Activated CD4-positive, alpha-beta T cell treated with anti-CD3 and anti-CD28 coated beads, Interleukin-2, amount 50 U/mL, for 1 hour (primary cell): ENCODE data around the gene GDPD2.
A peak's percentile ranks its signal among the peaks of the same experiment; 100 is the strongest.

Experiments used
- DNase-seq: peaks from one replicate; pipeline ENCODE4 v3.0.0-alpha.2; 2020

GDPD2 gene

GRCh38 chrX:70437921-70438665, 15.0 kb downstream of the GDPD2 start:
- DNase-seq = no peak

- DNase-seq = no peak
Measured at GRCh38 chrX:70439016-70439415, 15.9 kb downstream of the GDPD2 start.

- DNase-seq = no peak
Measured at GRCh38 chrX:70442224-70442623, 19.1 kb downstream of the GDPD2 start.

- DNase-seq = no peak
Measured at GRCh38 chrX:70444326-70444945, 21.3 kb downstream of the GDPD2 start, which contains the start of gene DLG3. Gene DLG3 (plus strand): TSS chrX:70444835. CDS start chrX:70445202, 367 bp downstream.

- no peak for DNase-seq
Measured at GRCh38 chrX:70444946-70445656, 22.0 kb downstream of the GDPD2 start.

GRCh38 chrX:70445951-70446350, 22.8 kb downstream of the GDPD2 start:
- DNase-seq = no peak

- DNase-seq = no peak
Measured at GRCh38 chrX:70446380-70447350, 23.6 kb downstream of the GDPD2 start.

- no peak for DNase-seq
Measured at GRCh38 chrX:70449457-70449966, 26.4 kb downstream of the GDPD2 start.

GRCh38 chrX:70452143-70452733, 29.1 kb downstream of the GDPD2 start:
- peak; percentile 47 for DNase-seq

- no peak for DNase-seq
Measured at GRCh38 chrX:70453024-70453618, 30.0 kb downstream of the GDPD2 start.

- peak; percentile 61 for DNase-seq
Measured at GRCh38 chrX:70454441-70455365, 31.6 kb downstream of the GDPD2 start.

GRCh38 chrX:70455366-70456202, 32.5 kb downstream of the GDPD2 start:
- DNase-seq = no peak

- no peak for DNase-seq
Measured at GRCh38 chrX:70456256-70456655, 33.1 kb downstream of the GDPD2 start.

- DNase-seq = no peak
Measured at GRCh38 chrX:70461026-70461425, 37.9 kb downstream of the GDPD2 start.

GRCh38 chrX:70464051-70464450, 40.9 kb downstream of the GDPD2 start:
- DNase-seq = no peak

GRCh38 chrX:70466968-70467367, 43.9 kb downstream of the GDPD2 start:
- no peak for DNase-seq

- DNase-seq = no peak
Measured at GRCh38 chrX:70468709-70469108, 45.6 kb downstream of the GDPD2 start.

- DNase-seq = no peak
Measured at GRCh38 chrX:70470850-70471289, 47.8 kb downstream of the GDPD2 start.

GRCh38 chrX:70476166-70476933, 53.2 kb downstream of the GDPD2 start:
- DNase-seq = no peak
